Karpas-422 (cell line): ENCODE results near the gene EPB41L2. TPM values are rescaled to one million over a fixed set of nuclear protein-coding genes. Genes with fewer than 3 reads are reported as not detected.

ENCODE experiments used
- DNase-seq: peaks from one replicate; pipeline ENCODE4 v3.0.0-alpha.2; 2015
- H2AFZ ChIP-seq: fragments of 200-600 bp; sonication (generic); 2 replicates; pipeline ENCODE4 v1.6.1; 2014; ENCODE audit warnings: antibody characterized with exemption, low read length, mixed read lengths
- H3K27ac ChIP-seq: fragments of 200-600 bp; sonication (generic); 2 replicates; pipeline ENCODE4 v1.5.1; 2014; ENCODE audit warnings: mild to moderate bottlenecking, low read length, moderate library complexity
- H3K27me3 ChIP-seq: fragments of 200-600 bp; sonication (generic); 2 replicates; pipeline ENCODE4 v1.6.1; 2014; ENCODE audit warnings: low read length, mixed read lengths
- H3K36me3 ChIP-seq: fragments of 200-600 bp; sonication (generic); 2 replicates; pipeline ENCODE4 v1.6.1; 2014; ENCODE audit warnings: low read length, mixed read lengths; ENCODE audit not compliant: insufficient read depth
- H3K4me1 ChIP-seq: fragments of 200-600 bp; sonication (generic); 2 replicates; pipeline ENCODE4 v1.6.1; 2014; ENCODE audit warnings: mild to moderate bottlenecking, low read length, mixed read lengths
- H3K4me2 ChIP-seq: fragments of 200-600 bp; sonication (generic); 2 replicates; pipeline ENCODE4 v1.6.1; 2014; ENCODE audit warnings: low read length, low read depth, mild to moderate bottlenecking; ENCODE audit not compliant: poor library complexity, severe bottlenecking
- H3K4me3 ChIP-seq: fragments of 200-600 bp; sonication (generic); 2 replicates; pipeline ENCODE4 v1.5.1; 2014; ENCODE audit warnings: mild to moderate bottlenecking, antibody characterized with exemption, low read length, mixed read lengths
- H3K79me2 ChIP-seq: fragments of 200-600 bp; sonication (generic); 2 replicates; pipeline ENCODE4 v1.6.1; 2014; ENCODE audit warnings: mild to moderate bottlenecking, low read length, mixed read lengths
- H3K9ac ChIP-seq: fragments of 200-600 bp; sonication (generic); 2 replicates; pipeline ENCODE4 v1.6.0; 2014; ENCODE audit warnings: low read length
- H3K9me2 ChIP-seq: fragments of 200-600 bp; sonication (generic), shearing (Covaris generic); replicated peaks from 2 replicates; pipeline ENCODE4 v1.6.0; 2014; ENCODE audit warnings: mild to moderate bottlenecking, low read length, moderate library complexity; ENCODE audit not compliant: insufficient read depth
- H3K9me3 ChIP-seq: fragments of 300-700, 200-600 bp; sonication (generic); 2 replicates; pipeline ENCODE4 v1.6.1; 2014; ENCODE audit warnings: low read length, mixed read lengths
- H4K20me1 ChIP-seq: fragments of 200-600 bp; sonication (generic); 2 replicates; pipeline ENCODE4 v1.6.1; 2014; ENCODE audit warnings: mild to moderate bottlenecking, antibody characterized with exemption, low read length, low read depth; ENCODE audit not compliant: insufficient read depth
- total RNA-seq: library from RNA; depleted of rRNA; stranded (reverse); fragments of >200 nt; shearing (Covaris generic); gene quantifications from 2 replicates; pipeline ENCODE4 v1.2.3, GENCODE V29; 2014; ENCODE audit warnings: low replicate concordance

Gene EPB41L2
- total RNA-seq, 1 experiment from 2014 or later, result 1.7 TPM

GRCh38 chr6:130969791-130970491 is 93.1 kb downstream of the EPB41L2 start:
- no peak overlapping the region for H3K9ac ChIP-seq
- no peak overlapping the region for H3K4me2 ChIP-seq
- no peak overlapping the region for H2AFZ ChIP-seq

GRCh38 chr6:130969166-130969565 is 93.9 kb downstream of the EPB41L2 start:
- Histone ChIP-seq H3K9me2 (no peaks in the 10 kb centered on the region), H3K27me3 (no peaks in the 10 kb centered on the region), H3K36me3 (no peaks in the 10 kb centered on the region), H3K9ac (no peak overlapping the region), H3K27ac (no peak overlapping the region), H3K4me1 (peaks cover 2% of the 10 kb centered on the region), H2AFZ (no peak overlapping the region), H3K4me2 (no peak overlapping the region), H3K4me3 (no peak overlapping the region), H3K79me2 (no peaks in the 10 kb centered on the region), H3K9me3 (no peaks in the 10 kb centered on the region), H4K20me1 (no peaks in the 10 kb centered on the region)
- DNase-seq, result no peak

More at GRCh38 chr6:130969791-130970491, 93.1 kb downstream of the EPB41L2 start:
- no peaks in the 10 kb centered on the region for H4K20me1 ChIP-seq
- H3K4me3 ChIP-seq, result no peak overlapping the region
- H3K9me3 ChIP-seq, result no peaks in the 10 kb centered on the region
- no peaks in the 10 kb centered on the region for H3K27me3 ChIP-seq
- no peaks in the 10 kb centered on the region for H3K79me2 ChIP-seq
- no peaks in the 10 kb centered on the region for H3K4me1 ChIP-seq
- DNase-seq, result no peak
- no peak overlapping the region for H3K27ac ChIP-seq
- H3K9me2 ChIP-seq, result no peaks in the 10 kb centered on the region
- no peaks in the 10 kb centered on the region for H3K36me3 ChIP-seq

- no peak overlapping the region for H3K4me2 ChIP-seq
- DNase-seq, result no peak
- no peaks in the 10 kb centered on the region for H4K20me1 ChIP-seq
- no peak overlapping the region for H3K27ac ChIP-seq
- H3K9ac ChIP-seq, result no peak overlapping the region
- H3K4me3 ChIP-seq, result no peak overlapping the region
- H2AFZ ChIP-seq, result no peak overlapping the region
- no peaks in the 10 kb centered on the region for H3K9me3 ChIP-seq
- H3K9me2 ChIP-seq, result no peaks in the 10 kb centered on the region
- no peaks in the 10 kb centered on the region for H3K36me3 ChIP-seq
- H3K27me3 ChIP-seq, result no peaks in the 10 kb centered on the region
- H3K4me1 ChIP-seq, result peaks cover 6% of the 10 kb centered on the region
- H3K79me2 ChIP-seq, result no peaks in the 10 kb centered on the region
These were observed 94.6 kb downstream of the EPB41L2 start for GRCh38 chr6:130968476-130968875.

DNA sequence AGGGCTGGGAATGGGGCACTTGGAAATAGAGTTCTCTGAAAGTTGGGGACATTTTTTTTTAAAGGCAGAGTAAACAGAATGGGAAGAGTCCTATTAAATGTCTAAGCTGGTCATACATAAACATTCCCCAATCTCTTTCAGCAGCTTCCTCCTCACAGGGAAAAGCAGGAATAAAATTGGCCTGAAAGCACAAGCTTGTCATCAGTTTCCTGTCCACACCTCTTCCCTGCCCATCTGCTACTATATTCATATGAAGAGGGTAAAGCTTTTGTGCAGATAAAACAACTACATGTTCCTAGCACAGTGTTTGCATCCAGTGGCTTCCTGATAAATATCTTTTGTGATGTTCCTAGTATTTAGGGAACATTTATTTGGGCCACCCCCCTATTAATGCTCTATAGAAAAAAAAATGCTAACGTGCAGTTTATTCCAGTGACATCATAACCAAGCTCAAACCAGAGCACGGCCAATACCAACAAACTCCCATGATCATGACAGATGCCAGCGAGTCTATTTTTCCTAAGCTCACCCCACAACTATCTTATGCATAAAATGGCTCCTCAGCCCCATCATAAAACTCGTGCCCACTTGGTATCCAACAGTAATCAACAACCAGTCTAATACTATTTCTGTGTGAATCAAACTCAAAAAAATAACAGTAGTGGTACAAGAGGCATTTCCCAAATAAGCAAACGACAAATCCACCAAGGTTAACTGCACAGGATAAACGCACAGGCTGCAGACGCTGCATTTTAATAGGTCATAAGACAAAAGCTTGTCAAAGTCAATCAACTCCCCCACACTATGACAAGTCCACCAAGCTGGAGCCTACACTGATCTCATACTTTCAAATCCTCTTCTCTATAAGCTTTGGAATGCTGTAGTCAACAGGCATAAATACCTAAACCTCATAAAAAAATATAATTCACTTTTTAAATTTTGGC is 95.3 kb downstream of the EPB41L2 start:
- Histone ChIP-seq H3K79me2 (no peaks in the 10 kb centered on the region), H4K20me1 (no peaks in the 10 kb centered on the region)

DNA sequence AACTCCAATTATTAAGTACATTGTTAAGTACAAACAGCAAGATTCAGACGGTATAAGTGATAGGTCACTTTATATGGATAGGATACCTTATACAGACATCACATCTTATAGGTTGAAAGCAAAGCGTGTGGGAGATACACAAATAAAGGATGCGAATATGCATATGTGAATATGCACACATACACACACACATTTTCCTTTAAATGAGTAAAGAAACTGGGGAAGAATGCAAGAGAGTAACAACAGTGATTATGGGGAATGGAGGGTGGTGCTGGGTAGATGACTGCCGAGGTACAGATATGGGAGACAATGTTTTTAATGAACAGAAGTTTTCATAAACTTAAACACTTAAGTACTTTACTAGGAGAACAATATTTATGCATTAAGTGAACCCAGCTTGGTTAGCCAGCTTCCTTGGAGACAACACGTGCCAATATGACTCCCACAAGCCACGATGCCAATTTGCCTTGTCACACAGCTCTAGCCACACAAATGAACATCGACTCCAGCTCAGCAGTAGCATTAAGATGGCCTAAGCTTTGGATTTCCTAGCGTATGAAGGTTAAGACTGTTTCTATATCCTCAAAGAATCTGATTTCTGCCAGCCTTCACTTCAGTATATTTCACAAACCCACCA is 96.6 kb downstream of the EPB41L2 start:
- Histone ChIP-seq H3K27me3 (no peaks in the 10 kb centered on the region), H3K36me3 (no peaks in the 10 kb centered on the region), H3K4me2 (no peak overlapping the region), H3K4me3 (no peak overlapping the region), H3K79me2 (no peaks in the 10 kb centered on the region), H3K9me2 (no peaks in the 10 kb centered on the region), H2AFZ (no peak overlapping the region), H3K9me3 (no peaks in the 10 kb centered on the region), H3K4me1 (peaks cover 6% of the 10 kb centered on the region), H3K9ac (no peak overlapping the region), H3K27ac (no peak overlapping the region), H4K20me1 (no peaks in the 10 kb centered on the region)
- no peak for DNase-seq

More for the DNA sequence above, 95.3 kb downstream of the EPB41L2 start:
- Histone ChIP-seq H3K9me3 (no peaks in the 10 kb centered on the region), H3K27ac (no peak overlapping the region), H3K4me1 (peaks cover 6% of the 10 kb centered on the region), H3K9ac (no peak overlapping the region), H3K36me3 (no peaks in the 10 kb centered on the region), H2AFZ (no peak overlapping the region), H3K27me3 (no peaks in the 10 kb centered on the region), H3K4me2 (no peak overlapping the region), H3K9me2 (no peaks in the 10 kb centered on the region), H3K4me3 (no peak overlapping the region)
- DNase-seq, result no peak

- Histone ChIP-seq H3K9me3 (no peaks in the 10 kb centered on the region), H3K4me2 (no peak overlapping the region), H3K79me2 (no peaks in the 10 kb centered on the region)
These were observed 97.4 kb downstream of the EPB41L2 start for GRCh38 chr6:130965656-130966055.

GRCh38 chr6:130964808-130965604 is 98.0 kb downstream of the EPB41L2 start:
- Histone ChIP-seq H4K20me1 (no peaks in the 10 kb centered on the region), H3K36me3 (no peaks in the 10 kb centered on the region), H3K4me1 (peaks cover 6% of the 10 kb centered on the region), H3K9ac (no peak overlapping the region), H3K79me2 (no peaks in the 10 kb centered on the region), H2AFZ (no peak overlapping the region), H3K9me2 (no peaks in the 10 kb centered on the region), H3K4me2 (no peak overlapping the region), H3K27me3 (no peaks in the 10 kb centered on the region), H3K9me3 (no peaks in the 10 kb centered on the region), H3K27ac (no peak overlapping the region), H3K4me3 (no peak overlapping the region)
- DNase-seq, result no peak

More at GRCh38 chr6:130965656-130966055, 97.4 kb downstream of the EPB41L2 start:
- H3K27me3 ChIP-seq, result no peaks in the 10 kb centered on the region
- no peak for DNase-seq
- peaks cover 6% of the 10 kb centered on the region for H3K4me1 ChIP-seq
- no peaks in the 10 kb centered on the region for H3K9me2 ChIP-seq
- H2AFZ ChIP-seq, result no peak overlapping the region
- no peak overlapping the region for H3K9ac ChIP-seq
- H3K36me3 ChIP-seq, result no peaks in the 10 kb centered on the region
- H3K27ac ChIP-seq, result no peak overlapping the region
- H4K20me1 ChIP-seq, result no peaks in the 10 kb centered on the region
- no peak overlapping the region for H3K4me3 ChIP-seq
